ENCODE measurements around the gene FOXA1. TPM values are rescaled to one million over a fixed set of nuclear protein-coding genes. Genes with fewer than 3 reads are reported as not detected.

Gene FOXA1
- total and polyA plus RNA-seq, 10 donors, result not detected

DNA sequence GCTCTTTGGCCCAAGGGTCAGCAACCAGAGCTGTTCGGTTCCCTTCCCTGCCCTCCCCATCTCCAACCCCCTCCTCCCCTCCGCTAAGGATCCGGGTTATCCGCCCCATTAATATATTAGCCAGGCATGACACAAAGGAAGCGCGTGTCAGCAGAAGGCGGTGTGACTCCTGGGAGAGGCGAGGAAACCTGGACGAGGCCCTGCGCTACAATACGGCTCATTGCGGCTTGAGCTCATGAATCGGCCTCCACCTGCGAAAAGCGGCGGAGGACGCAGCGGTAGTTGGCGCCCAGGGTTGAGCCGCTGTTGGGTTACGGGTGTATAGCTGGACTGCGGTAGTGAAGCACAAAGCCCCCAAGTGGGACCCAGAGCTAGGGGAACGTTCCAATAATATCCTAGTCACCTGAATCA lies 9.9 kb downstream of the FOXA1 start:
- H3K36me3 ChIP-seq, result no peaks in the 10 kb centered on the region
- peak overlapping the region in 1 of 8 donors; percentile 28 for H3K4me3 ChIP-seq
- H3K27me3 ChIP-seq (replicated peaks in 1 of 7), result peaks cover 9 to 89% (median 72%) of the 10 kb centered on the region in 7 donors
- H3K4me1 ChIP-seq, result peaks cover 0 to 29% (median 7%) of the 10 kb centered on the region in 6 donors
- WGBS, 5 donors, result 9 to 20% (median 11%) methylated on average over 23 of the region's 23 CpGs
- H3K9me3 ChIP-seq, result peaks cover 0 to 19% (median 0%) of the 10 kb centered on the region in 8 donors
- DNase-seq, result no peak
- H3K27ac ChIP-seq, result no peak overlapping the region
- no peak for TF ChIP-seq POLR2A (IDR thresholded peaks at IDR 0.05)
- intact Hi-C loops (cut with DNase I; ENCODE audit: low total_unique reads), result no loop called here

DNA sequence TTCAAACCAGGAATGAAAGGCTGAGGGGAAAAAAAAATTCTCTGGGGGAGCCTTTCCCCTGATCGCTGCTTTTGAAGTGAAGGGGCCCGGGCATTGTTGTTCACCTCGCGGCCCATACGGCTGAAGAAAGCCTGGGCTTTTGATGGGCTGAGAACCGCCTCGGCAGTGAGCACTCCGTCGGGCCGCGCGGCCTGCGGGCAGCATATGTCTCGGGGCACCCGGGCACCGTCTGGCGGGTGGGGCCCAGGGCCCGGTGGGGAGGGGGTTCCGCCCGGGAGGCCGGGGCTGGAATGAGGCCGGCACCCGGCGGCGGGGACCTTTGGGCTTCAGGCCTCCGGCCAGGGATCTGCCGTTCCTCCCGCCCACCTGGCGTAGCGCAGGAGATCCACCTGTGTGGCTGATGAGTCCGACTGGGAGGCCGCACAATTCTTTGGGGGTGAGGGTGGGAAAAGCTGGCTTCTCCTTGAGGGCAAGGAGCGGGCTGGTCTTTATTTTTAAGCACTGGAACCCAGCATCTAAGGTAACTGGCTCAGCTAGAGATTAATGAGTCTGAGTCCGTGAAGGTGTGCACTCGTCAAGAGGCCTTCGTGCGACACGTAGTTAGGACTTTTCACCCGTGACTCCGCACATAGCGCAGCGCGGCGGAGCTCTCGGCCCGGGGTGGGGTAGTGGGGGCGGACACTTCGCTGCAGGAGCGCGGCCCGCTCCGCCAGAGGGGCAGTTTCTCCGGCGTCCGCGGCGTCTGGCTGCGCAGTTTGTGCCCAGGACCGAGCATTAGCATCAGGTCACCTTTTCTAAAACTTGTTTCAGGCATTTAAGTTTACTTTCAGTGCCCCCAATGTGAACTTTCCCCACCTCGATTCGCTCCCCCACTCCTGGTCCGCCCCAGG lies 10.6 kb downstream of the FOXA1 start:
- WGBS, 5 donors, result 9 to 15% (median 10%) methylated on average over 36 to 62 of the region's 62 CpGs
- Histone ChIP-seq H3K27ac (no peak overlapping the region), H3K4me1 (peaks cover 0 to 29% (median 7%) of the 10 kb centered on the region in 6 donors), H3K27me3 (replicated peaks in 1 of 7) (peaks cover 9 to 83% (median 67%) of the 10 kb centered on the region in 7 donors), H3K9me3 (peaks cover 0 to 19% (median 0%) of the 10 kb centered on the region in 8 donors), H3K36me3 (no peaks in the 10 kb centered on the region), H3K4me3 (peak overlapping the region in 1 of 8 donors; percentile 28)
- intact Hi-C loops (cut with DNase I; ENCODE audit: low total_unique reads), result no loop called here
- TF ChIP-seq POLR2AphosphoS5 (IDR thresholded peaks at IDR 0.05) (no peak), POLR2A (IDR thresholded peaks at IDR 0.05) (no peak)
- TF ChIP-seq, protein P1, sequence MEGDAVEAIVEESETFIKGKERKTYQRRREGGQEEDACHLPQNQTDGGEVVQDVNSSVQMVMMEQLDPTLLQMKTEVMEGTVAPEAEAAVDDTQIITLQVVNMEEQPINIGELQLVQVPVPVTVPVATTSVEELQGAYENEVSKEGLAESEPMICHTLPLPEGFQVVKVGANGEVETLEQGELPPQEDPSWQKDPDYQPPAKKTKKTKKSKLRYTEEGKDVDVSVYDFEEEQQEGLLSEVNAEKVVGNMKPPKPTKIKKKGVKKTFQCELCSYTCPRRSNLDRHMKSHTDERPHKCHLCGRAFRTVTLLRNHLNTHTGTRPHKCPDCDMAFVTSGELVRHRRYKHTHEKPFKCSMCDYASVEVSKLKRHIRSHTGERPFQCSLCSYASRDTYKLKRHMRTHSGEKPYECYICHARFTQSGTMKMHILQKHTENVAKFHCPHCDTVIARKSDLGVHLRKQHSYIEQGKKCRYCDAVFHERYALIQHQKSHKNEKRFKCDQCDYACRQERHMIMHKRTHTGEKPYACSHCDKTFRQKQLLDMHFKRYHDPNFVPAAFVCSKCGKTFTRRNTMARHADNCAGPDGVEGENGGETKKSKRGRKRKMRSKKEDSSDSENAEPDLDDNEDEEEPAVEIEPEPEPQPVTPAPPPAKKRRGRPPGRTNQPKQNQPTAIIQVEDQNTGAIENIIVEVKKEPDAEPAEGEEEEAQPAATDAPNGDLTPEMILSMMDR (IDR thresholded peaks at IDR 0.05 in 8 of 11, conservative IDR thresholded peaks at IDR 0.05 in 3 of 11), result no peak
- DNase-seq, result no peak

DNA sequence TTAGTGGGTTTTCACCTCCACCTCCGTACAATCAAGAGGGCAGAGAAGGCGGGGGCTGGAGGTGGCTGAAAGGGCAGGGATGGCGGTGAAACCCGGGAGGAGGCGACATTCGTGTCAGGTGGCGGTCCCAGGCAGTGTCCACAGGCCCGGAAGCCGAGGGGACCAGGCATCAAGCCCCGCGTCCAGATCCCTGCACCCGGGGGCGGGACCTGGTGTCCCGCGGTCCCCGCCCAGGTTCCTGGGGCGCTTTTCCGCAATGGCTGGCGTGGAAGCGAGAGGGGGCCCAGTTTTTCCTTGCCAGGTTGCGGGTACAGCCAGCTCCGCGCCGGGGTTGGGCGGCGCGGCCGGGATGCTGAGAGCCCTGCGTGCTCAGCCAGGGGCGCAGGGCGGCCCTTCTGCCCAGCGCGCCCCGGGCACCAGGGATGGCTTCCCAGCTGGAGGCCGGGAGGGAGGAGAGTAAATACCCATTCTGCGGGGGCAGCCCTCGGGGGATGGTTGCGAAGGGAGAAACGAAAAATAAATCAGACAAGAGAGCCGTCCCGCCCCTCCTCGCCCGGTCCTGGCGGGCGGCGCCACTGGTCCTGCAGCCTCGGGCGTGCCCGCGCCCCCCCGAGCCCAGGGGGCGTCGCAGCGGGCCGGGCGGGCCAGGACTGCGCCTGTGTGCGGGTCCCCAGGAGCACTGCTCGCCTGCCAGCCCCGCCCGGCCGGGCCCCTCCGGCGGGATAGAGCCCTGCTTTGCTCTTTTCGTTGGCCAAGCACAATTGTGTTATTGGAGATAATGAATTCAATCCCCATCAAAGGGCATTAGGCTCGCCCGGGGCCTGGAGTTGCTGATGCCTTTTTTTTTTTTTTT lies 11.5 kb downstream of the FOXA1 start:
- intact Hi-C loops (cut with DNase I; ENCODE audit: low total_unique reads), result no loop called here
- Histone ChIP-seq H3K4me1 (peaks cover 0 to 29% (median 7%) of the 10 kb centered on the region in 6 donors), H3K27me3 (replicated peaks in 1 of 7) (peaks cover 9 to 80% (median 58%) of the 10 kb centered on the region in 7 donors), H3K9me3 (peaks cover 0 to 19% (median 0%) of the 10 kb centered on the region in 8 donors), H3K4me3 (peak overlapping the region in 1 of 8 donors; percentile 30), H3K27ac (no peak overlapping the region), H3K36me3 (no peaks in the 10 kb centered on the region)
- WGBS, 5 donors, result 4 to 12% (median 5%) methylated on average over 50 to 67 of the region's 67 CpGs
- TF ChIP-seq, protein P1 (IDR thresholded peaks at IDR 0.05 in 8 of 11, conservative IDR thresholded peaks at IDR 0.05 in 3 of 11), result no peak
- TF ChIP-seq POLR2A (IDR thresholded peaks at IDR 0.05) (no peak), POLR2AphosphoS5 (IDR thresholded peaks at IDR 0.05) (no peak)
- DNase-seq, result no peak

DNA sequence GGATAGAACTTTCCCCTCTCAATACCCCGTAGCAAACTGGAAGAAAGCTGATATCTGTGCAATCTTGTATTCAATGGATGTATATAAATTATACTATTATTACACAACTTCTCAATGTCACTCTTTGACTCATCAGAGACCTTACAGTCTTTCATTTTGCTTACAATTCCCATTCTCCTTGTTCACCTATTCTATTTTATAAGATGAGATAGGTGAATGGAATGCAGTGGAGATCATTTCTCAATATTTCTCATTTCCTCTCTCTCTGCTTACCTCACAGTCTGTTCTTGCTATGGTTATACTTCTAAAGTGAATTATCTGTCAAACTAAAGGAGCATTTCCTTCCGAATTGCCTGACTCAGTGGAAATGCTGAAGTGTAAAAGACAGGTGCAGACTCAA lies 14.9 kb downstream of the FOXA1 start:
- 71 to 84% (median 77%) methylated on average over 2 of the region's 2 CpGs for WGBS, 5 donors
- no peak for DNase-seq
- peaks cover 0 to 19% (median 4%) of the 10 kb centered on the region in 6 donors for H3K4me1 ChIP-seq
- no peak overlapping the region for H3K27ac ChIP-seq
- H3K9me3 ChIP-seq, result peaks cover 0 to 12% (median 0%) of the 10 kb centered on the region in 8 donors
- intact Hi-C loops (cut with DNase I; ENCODE audit: low total_unique reads), result no loop called here
- peaks cover 5 to 46% (median 24%) of the 10 kb centered on the region in 7 donors for H3K27me3 ChIP-seq (replicated peaks in 1 of 7)
- TF ChIP-seq POLR2A (IDR thresholded peaks at IDR 0.05) (no peak), POLR2AphosphoS5 (IDR thresholded peaks at IDR 0.05) (no peak)
- TF ChIP-seq, protein P1 (IDR thresholded peaks at IDR 0.05 in 8 of 11, conservative IDR thresholded peaks at IDR 0.05 in 3 of 11), result no peak
- H3K4me3 ChIP-seq, result no peak overlapping the region
- no peaks in the 10 kb centered on the region for H3K36me3 ChIP-seq

Measured in spleen (tissue), 11 donors.